NCI-H526 treated with DMSO at 0.1 percent for 48 hours (cell line): Measurements from ENCODE around the gene NXPE1.

Source experiments
- DNase-seq: peaks from one replicate; lab custom pipeline; 2025; lab: John Stamatoyannopoulos, UW

NXPE1 gene

DNA sequence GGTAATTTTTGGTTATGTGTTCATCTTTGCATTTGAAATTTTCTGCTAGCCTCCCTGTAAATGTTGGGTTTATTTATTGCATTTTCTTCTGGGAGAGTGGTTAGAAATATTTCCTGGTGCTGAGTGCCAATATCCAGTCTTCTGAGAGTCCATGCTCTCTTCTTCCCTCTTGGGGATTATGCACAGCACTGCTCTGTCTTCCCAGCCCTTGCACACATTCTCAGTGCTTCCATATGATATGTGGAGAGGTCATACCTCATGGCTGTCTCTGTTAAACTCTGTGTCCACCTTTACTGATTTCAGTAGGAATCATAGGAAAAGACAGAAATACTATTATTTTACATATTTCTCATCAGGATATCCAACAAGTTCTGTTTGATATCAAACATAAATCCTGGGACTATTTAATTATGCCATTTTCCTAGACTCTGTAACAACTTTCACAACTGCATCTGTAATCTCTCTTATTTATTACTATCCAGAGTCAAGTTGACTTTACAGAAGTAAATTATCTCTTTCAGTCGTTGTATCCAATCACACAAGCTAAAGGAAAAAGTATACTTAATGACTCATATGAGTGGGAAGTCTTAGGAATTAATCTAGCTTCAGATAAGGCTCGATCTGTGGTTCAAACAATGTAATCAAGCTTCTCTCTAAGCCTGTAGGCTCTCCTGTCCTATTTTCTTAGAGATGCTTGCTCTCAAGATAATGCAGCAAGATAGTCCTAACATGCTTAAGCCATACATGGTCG is 2.7 kb upstream of the NXPE1 start:
- DNase-seq, result no peak

DNA sequence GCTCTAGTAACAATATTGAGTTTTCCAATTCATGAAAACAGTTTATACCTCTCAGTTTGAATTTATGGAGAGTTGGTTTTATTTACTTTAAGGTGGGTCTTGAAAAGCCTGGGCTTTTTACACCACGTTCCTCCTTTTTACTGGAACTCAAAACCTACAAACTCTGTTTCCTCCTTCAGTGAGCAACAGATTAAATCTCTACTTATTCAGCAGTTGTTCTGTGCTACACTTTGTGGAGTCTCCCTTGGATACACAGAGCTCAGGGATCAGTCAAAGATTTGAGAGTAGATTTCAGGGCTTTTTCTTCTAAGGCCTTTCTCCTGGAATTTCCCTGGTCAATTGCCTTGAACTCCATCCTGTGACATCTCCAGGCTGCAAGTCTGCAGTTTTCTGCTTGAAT is 3.5 kb downstream of the NXPE1 start:
- DNase-seq, result no peak

DNA sequence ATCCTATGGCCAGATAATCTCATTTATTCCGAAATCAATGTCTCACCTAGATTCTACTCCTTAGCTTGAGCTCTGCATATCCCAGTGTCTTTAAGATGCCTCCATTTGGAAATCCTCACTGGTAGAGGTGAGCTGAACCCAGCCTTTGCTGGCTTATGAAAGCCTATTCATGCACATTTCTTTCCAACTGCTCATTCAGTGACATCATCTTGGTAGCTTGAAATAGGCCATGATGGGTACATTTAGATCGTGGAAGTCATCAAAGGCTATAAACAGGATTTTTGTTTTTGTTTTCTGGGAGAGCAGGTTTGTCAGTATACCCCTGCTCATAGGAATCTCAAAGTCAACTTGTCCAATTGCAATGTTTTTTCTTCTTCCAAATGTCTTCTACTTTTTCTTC is 6.0 kb downstream of the NXPE1 start:
- DNase-seq, result no peak

DNA sequence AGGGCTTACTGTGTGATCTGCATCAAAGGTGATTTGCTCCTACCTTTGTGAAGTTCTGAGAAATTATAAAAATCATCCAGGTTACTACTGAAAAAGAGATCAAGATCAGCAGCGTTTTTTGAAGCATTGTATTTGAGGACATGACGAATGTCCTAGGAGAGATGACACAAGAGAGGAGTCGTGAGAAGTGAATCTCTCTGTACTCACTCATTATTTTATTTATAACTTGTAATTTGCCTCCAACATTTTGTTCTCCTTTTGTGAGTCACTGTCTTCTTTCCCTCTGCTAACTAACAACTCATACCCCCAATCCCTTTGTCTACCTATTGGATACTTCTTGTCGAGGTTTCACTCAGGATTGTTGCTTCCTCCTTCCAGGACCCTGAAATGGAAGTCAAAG is 8.6 kb downstream of the NXPE1 start:
- DNase-seq, result no peak

DNA sequence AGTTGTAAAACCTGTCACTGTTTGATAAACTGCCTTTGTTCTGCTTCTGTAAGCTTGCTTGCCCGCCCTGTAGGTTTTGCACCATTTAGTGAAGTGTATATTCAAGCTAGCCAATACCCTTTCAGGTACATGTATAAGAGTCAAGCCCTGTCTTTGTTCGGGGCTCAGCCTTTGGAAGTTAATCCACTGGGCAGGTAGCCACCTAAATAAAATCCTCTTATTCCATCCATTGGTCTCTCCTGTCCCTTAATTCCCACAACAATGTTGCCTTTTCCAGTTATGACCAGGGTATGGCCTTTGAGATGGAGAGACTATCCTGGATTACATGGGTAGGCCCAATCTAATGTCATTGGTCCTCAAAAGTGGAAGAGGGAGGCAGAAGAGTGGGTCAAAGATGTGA is 34.0 kb downstream of the NXPE1 start:
- DNase-seq, result no peak

DNA sequence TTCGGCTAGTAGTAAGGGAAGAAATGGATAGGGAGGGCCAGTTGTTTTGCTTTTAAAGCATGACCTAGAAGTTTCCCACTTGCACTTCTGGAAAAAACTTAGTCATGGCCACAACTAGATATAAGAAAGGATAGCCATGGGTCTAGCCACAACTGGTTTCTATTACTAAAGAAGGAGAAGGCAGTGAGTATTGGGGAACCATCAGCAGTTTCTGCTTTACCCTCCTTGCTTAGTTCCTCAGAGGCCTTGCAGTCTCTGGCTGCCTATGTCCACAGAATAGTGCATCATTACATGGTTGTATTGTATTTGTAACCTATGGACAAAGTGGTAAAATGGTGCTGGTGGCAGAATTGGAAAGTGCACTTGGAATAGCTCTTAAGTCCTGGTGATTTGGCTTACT is 35.6 kb downstream of the NXPE1 start:
- DNase-seq, result no peak

DNA sequence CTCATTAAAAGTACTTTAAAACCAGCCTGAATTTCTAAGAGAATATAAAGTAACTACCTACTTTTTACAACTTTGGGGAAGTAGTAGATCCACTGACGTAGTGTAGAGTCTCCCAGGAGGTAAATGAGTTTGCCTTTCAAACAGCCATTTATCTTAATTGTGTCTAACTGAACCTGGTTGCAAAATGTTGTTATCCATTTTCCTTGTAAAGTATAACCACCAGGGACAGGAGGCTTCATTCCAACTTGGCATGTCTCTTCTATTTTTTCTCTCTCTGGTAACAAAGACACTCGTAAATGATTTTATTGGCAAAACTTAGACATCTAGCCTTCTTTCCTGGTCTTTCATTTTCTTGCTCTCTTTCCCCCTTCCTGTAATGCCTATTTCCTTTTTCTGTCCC is 36.9 kb downstream of the NXPE1 start:
- no peak for DNase-seq

DNA sequence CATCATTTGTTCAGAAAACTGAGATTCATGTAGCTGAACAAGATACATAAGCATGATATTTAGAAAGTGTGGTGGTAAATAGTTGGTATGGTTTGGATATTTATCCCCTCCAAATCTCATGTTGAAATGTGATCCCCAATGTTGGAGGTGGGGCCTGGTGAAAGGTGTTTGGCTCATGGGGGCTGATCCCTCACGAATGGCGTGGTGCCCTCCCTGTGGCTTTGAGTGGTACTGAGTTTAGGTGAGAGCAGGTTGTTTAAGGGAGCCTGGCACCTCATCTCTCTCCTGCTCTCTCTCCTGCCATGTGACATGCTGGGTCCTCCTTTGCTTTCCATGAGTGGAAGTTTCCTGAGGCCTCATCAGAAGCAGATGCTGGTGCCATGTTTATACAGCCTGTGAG is 48.1 kb downstream of the NXPE1 start:
- DNase-seq, result no peak

DNA sequence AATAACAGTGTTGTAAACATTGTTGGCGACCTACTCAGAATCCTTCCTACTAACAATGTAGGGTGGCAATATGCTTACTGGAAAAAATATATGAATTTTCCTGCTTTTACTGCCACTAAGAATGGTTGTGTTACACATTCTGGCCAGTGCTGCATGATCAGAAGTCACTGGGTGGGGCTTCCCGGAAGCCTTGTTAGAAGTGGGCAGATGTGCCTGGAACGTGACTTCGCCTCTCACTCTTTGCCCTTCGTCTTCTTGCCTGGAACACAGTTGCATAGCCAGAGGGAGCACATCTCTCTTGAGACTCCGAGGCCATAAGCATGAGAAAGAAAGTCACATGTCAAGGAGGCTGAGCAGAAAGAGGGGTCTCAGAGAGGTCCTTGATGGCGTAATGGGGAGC is 48.6 kb downstream of the NXPE1 start:
- no peak for DNase-seq

DNA sequence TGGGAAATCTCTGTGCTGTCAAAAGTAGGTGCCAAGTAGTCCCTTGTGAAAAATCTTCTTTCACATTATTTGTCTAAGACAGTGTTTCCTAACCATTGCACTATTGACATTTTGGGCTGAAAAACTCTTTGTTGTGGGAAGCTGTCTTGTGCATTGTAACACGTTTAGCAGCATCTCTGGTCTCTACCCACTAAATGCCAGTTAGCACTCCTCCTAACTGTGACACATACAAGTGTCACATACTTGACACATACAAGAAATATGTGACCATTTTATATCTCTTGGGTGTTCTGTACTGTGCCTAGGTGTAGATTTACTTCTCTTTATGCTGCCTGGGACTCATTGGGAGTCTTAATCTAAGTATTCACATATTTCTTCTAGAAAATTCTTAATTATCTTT is 57.8 kb downstream of the NXPE1 start:
- no peak for DNase-seq

DNA sequence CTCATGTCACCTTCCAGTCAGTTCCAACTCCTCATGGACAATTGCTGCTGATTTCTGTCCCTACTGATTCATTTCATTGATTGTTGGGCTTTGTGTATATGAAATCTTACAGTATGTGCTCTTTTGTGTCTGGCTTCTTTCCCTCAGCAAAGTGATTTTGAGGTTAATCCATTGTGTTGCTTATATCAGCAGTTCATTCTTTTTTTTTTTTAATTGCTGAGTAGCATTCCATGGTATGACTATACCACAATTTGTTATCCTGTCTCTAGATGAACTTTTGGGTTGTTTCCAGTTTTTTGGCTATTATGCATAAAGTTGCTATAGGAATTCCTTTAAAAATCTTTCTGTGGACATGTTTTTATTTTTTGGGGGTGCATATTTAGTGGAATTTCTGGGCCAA is 59.9 kb downstream of the NXPE1 start:
- DNase-seq, result no peak

DNA sequence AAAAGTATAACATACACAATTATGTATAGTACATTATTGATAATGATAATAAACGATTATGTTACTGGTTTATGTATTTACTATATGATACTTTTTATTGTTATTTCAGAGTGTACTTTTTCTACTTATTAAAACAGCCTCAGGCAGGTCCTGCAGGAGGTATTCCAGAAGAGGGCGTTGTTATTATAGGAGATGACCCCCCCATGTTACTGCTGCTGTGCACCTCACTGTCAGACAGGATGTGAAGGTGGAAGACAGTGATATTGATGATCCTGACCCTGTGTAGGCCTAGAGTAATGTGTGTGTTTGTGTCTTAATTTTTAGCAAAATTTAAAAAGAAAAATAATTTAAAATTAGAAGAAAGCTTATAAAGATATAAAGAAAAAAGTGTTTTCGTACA is 62.8 kb downstream of the NXPE1 start:
- DNase-seq, result no peak

DNA sequence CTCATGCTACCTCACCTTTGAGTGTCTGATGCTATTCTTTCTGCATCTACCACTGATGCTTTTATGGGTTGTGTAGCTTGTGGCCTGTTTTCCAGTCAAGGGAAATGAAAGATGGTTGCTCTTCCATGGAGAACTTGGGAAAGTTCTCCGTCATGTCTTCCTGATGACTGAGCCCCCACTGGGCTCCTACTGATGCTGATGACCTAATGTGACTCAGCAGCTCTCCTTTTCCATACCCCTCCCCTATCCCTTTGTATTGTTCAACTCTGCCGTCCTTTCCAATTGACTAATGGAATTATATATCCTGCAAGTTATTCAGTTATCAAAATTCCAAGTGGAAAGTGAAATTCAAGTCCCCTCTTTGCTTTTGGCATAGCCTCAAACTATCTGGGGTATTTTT is 75.8 kb downstream of the NXPE1 start:
- DNase-seq, result no peak

DNA sequence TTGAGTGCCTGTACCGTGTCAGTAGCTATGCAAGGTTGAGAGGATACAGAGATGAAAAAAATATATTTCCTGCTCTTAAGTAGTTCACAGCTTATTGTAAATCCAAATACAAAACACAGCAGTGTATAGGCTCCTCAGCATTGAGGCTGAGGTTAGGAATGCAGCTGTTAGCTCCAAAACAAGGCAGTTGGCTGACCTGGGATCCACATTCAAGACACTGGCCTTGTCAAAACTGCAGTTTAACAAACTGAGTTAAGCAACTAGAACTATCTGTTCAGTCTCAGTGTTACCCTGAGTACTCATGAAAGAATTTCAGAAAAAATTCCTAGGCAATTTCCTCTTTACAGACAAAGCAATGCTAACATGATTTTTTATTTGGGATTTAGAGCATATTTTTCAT is 77.6 kb downstream of the NXPE1 start:
- DNase-seq, result no peak

DNA sequence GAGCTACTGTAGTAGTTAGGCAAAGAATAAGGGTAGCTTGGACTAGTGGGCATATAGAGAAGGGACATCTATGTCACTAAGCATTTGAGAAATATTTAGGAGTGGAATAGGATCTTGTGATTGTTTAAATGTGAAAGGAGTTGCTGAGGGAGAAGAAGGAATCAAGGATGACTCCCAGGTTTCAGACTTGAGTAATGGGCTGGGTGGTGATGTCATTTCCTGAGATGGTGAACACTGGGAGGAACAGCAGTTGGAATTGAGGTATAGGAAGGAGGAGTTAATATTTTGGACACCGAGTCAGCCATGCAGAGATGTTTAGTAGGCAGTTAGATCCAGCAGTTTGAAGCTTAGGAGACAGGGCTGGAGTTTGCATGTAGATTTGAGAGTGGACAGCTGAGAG is 80.3 kb downstream of the NXPE1 start:
- no peak for DNase-seq

DNA sequence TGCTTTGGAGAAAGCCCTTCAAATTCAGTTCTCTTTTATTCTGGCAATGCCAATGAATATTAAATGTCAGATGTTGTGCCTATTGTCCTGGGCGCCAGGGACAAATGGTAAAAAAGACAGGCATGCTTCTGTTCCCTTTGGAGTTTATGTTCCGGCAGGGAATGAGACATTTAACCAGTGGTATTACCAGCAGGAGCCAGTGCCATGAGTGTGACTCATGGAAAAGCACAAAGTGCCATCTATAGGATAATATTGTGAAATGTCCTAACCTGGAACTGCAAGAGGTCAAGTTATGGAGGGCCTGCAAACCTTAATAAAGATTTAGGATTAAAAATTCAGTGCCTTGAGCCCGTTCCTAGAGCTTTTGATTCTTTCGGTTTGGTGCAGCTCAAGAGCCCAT is 80.9 kb downstream of the NXPE1 start:
- no peak for DNase-seq

DNA sequence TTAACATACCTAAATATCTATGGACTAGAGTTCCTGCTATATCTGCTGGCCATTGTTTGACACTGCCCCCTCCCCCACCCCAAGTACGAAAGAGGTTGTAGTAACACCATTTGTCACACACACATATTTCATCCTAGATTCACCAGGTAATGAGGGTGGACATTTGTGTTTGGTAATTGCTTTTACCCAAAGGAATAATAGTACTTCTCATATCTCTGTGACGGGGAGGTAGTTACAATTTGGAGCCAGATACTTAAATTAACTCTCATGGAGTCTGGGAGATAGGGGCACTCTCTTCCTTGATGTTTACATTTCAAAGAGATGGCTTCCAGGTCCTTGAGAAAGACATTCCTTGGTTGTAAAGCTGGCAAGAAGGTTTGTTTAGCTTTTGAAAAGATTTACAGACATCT is 81.7 kb downstream of the NXPE1 start:
- no peak for DNase-seq

DNA sequence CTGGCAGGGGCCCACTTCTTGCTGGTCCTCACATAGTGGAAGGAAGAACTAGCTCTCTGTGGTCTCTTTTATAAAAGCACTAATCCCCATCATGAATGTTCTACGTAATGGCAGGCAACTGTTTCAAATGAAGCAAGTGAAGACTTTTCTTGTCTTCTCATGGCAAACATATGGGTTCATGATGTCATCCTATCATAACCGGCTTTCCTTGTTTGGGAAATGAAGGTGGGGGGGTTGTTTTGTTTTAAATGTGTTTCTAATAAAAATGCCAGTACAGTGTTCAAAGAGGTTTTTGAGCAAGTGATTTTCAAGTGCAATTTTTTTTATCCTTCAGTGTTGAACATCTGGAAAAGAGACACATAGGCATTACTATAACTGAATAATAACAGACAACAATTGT is 87.0 kb downstream of the NXPE1 start:
- no peak for DNase-seq
